ENCODE data around the gene FETUB. TPM values are rescaled to one million over a fixed set of nuclear protein-coding genes. Genes with fewer than 3 reads are reported as not detected.

FETUB gene
- total and polyA plus RNA-seq, 2 of the 8 experiments (the other 6 are each of a cell fraction or from before 2014, with no cell fraction given) = 0.15 TPM; not detected in 1

GRCh38 chr3:186622651-186623310 lies 17.4 kb upstream of the FETUB start:
- Histone ChIP-seq H3K56ac (replicated peaks; ENCODE audit: insufficient read length, low read depth, low read length) (no peak overlapping the region), H2AK5ac (ENCODE audit: low read depth, low read length) (no peak overlapping the region), H3K14ac (ENCODE audit: insufficient read length) (no peak overlapping the region), H3K23ac (ENCODE audit: insufficient read length) (no peak overlapping the region), H2BK5ac (ENCODE audit: low read depth, low read length) (no peak overlapping the region), H3K18ac (ENCODE audit: extremely low read depth, low read length) (no peak overlapping the region), H3K9ac (replicated peaks in 1 of 4; ENCODE audit: extremely low read depth in 1 of 4, low read depth in 3 of 4, low read length in 3 of 4) (no peak overlapping the region), H4K8ac (ENCODE audit: extremely low read depth, insufficient read depth, low read length) (no peak overlapping the region), H4K20me1 (replicated peaks in 1 of 2; ENCODE audit: control insufficient read depth in 1 of 2, insufficient read depth in 2 of 2, low read length in 2 of 2) (no peaks in the 10 kb centered on the region), H2BK15ac (ENCODE audit: low read length) (no peak overlapping the region), H3K79me2 (ENCODE audit: control insufficient read depth in 1 of 2, insufficient read depth in 2 of 2, low read length in 2 of 2) (no peaks in the 10 kb centered on the region), H2BK20ac (ENCODE audit: low read length) (no peak overlapping the region), H2AFZ (ENCODE audit: low read length) (no peak overlapping the region), H2BK120ac (replicated peaks; ENCODE audit: low read depth, low read length) (no peak overlapping the region), H3K27ac (ENCODE audit: low read depth, low read length) (no peak overlapping the region), H3K23me2 (ENCODE audit: low read depth, low read length) (peaks cover 1% of the 10 kb centered on the region; the same call in 1 of the 2 replicates), H4K91ac (replicated peaks; ENCODE audit: insufficient read length, low read length) (no peak overlapping the region), H3K4me3 (ENCODE audit: extremely low read depth in 1 of 4, insufficient read depth in 2 of 4, low read depth in 3 of 4, low read length in 4 of 4) (no peak overlapping the region), H2BK12ac (ENCODE audit: low read depth, low read length) (no peak overlapping the region), H3K4ac (replicated peaks; ENCODE audit: insufficient read length, low read depth, low read length) (no peak overlapping the region), H3K79me1 (ENCODE audit: low read depth, low read length) (no peaks in the 10 kb centered on the region), H3K36me3 (ENCODE audit: control insufficient read depth in 2 of 4, insufficient read depth in 4 of 4, low read length in 3 of 4) (no peaks in the 10 kb centered on the region), H3K9me3 (ENCODE audit: insufficient read depth in 2 of 2, low read depth in 1 of 2, low read length in 1 of 2) (no peaks in the 10 kb centered on the region), H3K4me2 (ENCODE audit: insufficient read depth in 1 of 2, low read depth in 2 of 2, low read length in 2 of 2) (no peak overlapping the region), H4K5ac (ENCODE audit: insufficient read length, low read depth, low read length) (no peak overlapping the region), H3K27me3 (replicated peaks in 1 of 4; ENCODE audit: control insufficient read depth in 3 of 4, extremely low read depth in 1 of 4, insufficient read depth in 3 of 4, low read length in 3 of 4) (peaks cover 0 to 2% (median 0%) of the 10 kb centered on the region in 4 experiments; a peak in 1 of 7 replicates), H3K4me1 (replicated peaks in 1 of 4; ENCODE audit: control insufficient read depth in 3 of 4, insufficient read depth in 4 of 4, low read length in 3 of 4) (no peaks in the 10 kb centered on the region)
- FAIRE-seq (no peak), DNase-seq (ENCODE audit: low read depth in 1 of 2, low spot score in 2 of 2) (no peak)
- 79% methylated on average over 2 of the region's 2 CpGs; no CpG with 5 or more reads in 1 of the 2 experiments for WGBS, 2 experiments (ENCODE audit: extremely low coverage in 1 of 2, insufficient coverage in 1 of 2, insufficient read length in 1 of 2, insufficient replicate concordance in 2 of 2, low coverage in 1 of 2, low lambda C conversion rate in 2 of 2, missing lambda C conversion rate in 1 of 2)
- TF ChIP-seq HDAC6 (IDR thresholded peaks at IDR 0.05; ENCODE audit: low read depth, low read length) = no peak
- TF ChIP-seq RXRA (IDR thresholded peaks at IDR 0.05; ENCODE audit: insufficient read depth, low read depth, low read length) = no peak
- no peak for TF ChIP-seq CEBPB (IDR thresholded peaks at IDR 0.05; ENCODE audit: low read depth, low read length)
- no peak for TF ChIP-seq SAP30 (IDR thresholded peaks at IDR 0.05; ENCODE audit: insufficient read depth, insufficient replicate concordance, low read length)
- TF ChIP-seq POLR2AphosphoS5 (IDR thresholded peaks at IDR 0.05; ENCODE audit: low read depth, low read length) = no peak
- ChIA-PET POLR2A (ENCODE audit: partially characterized antibody) (interaction anchor here (3.5 kb wide), 1 partner anchor 161 kb away, joined by 17 read pairs; the partner anchor contains the start of gene EIF4A2), CTCF (ENCODE audit: partially characterized antibody) (interaction anchor here (0.7 to 6.1 kb wide), 6 partner anchors 8 to 1056 kb away, joined by 3 to 67 read pairs (median 4); partner anchors contain the start of gene AHSG)
